ENCODE results near the gene LINC01488.

GRCh38 chr11:69482322-69482721, 859 bp downstream of the LINC01488 start:
- TF ChIP-seq CTCF (conservative IDR thresholded peaks at IDR 0.05) (no peak), EZH2 (IDR thresholded peaks at IDR 0.05; ENCODE audit: low read depth) (no peak)

Measured in PC-9 (cell line).